ENCODE measurements around the gene TLR6. TPM values are rescaled to one million over a fixed set of nuclear protein-coding genes. Genes with fewer than 3 reads are reported as not detected.

Gene TLR6
- total RNA-seq, 1 experiment from 2014 or later: 0.68 TPM

GRCh38 chr4:38867478-38868058 is 11.0 kb upstream of the TLR6 start, which contains the start of gene FAM114A1:
TSS of gene FAM114A1 (plus strand) at chr4:38867806. CDS start at chr4:38878079, 10,273 bp downstream.
- DNase-seq: peak; percentile 68
- no TSS peak for BruUV-seq (replicated peaks)
- CTCF ChIA-PET: no interaction called here
- Mint-ChIP-seq H3K36me3 (ENCODE audit: insufficient read depth, unreplicated experiment) (peaks cover 18% of the 10 kb centered on the region), H3K4me1 (ENCODE audit: low read depth, unreplicated experiment) (peaks cover 12% of the 10 kb centered on the region), H3K27me3 (ENCODE audit: unreplicated experiment) (no peaks in the 10 kb centered on the region), H3K9me3 (ENCODE audit: low read depth, unreplicated experiment) (no peaks in the 10 kb centered on the region), H3K27ac (ENCODE audit: unreplicated experiment) (no peak within 1 kb of the TSS), H3K4me3 (ENCODE audit: low read depth, unreplicated experiment) (peak within 1 kb of the TSS; percentile 68)
- intact Hi-C loops (cut with micrococcal nuclease; ENCODE audit: unreplicated experiment): no loop called here
- TF ChIP-seq CTCF (IDR thresholded peaks at IDR 0.05; ENCODE audit: unreplicated experiment): no peak

- no peak for DNase-seq
- CTCF ChIA-PET: no interaction called here
- H3K27ac Mint-ChIP-seq (ENCODE audit: unreplicated experiment): no peak overlapping the region
- intact Hi-C loops (cut with micrococcal nuclease; ENCODE audit: unreplicated experiment): no loop called here
- H3K9me3 Mint-ChIP-seq (ENCODE audit: low read depth, unreplicated experiment): no peaks in the 10 kb centered on the region
- H3K4me3 Mint-ChIP-seq (ENCODE audit: low read depth, unreplicated experiment): peak overlapping the region; percentile 68
- peaks cover 12% of the 10 kb centered on the region for H3K4me1 Mint-ChIP-seq (ENCODE audit: low read depth, unreplicated experiment)
- H3K27me3 Mint-ChIP-seq (ENCODE audit: unreplicated experiment): no peaks in the 10 kb centered on the region
- H3K36me3 Mint-ChIP-seq (ENCODE audit: insufficient read depth, unreplicated experiment): peaks cover 18% of the 10 kb centered on the region
- TF ChIP-seq CTCF (IDR thresholded peaks at IDR 0.05; ENCODE audit: unreplicated experiment): no peak
- BruUV-seq (replicated peaks): no TSS peak
Measured at GRCh38 chr4:38866973-38867477, 10.4 kb upstream of the TLR6 start.

GRCh38 chr4:38865445-38865844 is 8.8 kb upstream of the TLR6 start:
- no peak overlapping the region for H3K27ac Mint-ChIP-seq (ENCODE audit: unreplicated experiment)
- BruUV-seq (replicated peaks): no TSS peak
- intact Hi-C loops (cut with micrococcal nuclease; ENCODE audit: unreplicated experiment): no loop called here
- peaks cover 12% of the 10 kb centered on the region for H3K4me1 Mint-ChIP-seq (ENCODE audit: low read depth, unreplicated experiment)
- H3K9me3 Mint-ChIP-seq (ENCODE audit: low read depth, unreplicated experiment): no peaks in the 10 kb centered on the region
- TF ChIP-seq CTCF (IDR thresholded peaks at IDR 0.05; ENCODE audit: unreplicated experiment): no peak
- H3K27me3 Mint-ChIP-seq (ENCODE audit: unreplicated experiment): no peaks in the 10 kb centered on the region
- H3K36me3 Mint-ChIP-seq (ENCODE audit: insufficient read depth, unreplicated experiment): peaks cover 15% of the 10 kb centered on the region
- no peak for DNase-seq
- no peak overlapping the region for H3K4me3 Mint-ChIP-seq (ENCODE audit: low read depth, unreplicated experiment)
- CTCF ChIA-PET: no interaction called here

- CTCF ChIA-PET: interaction anchor here (0.9 kb wide), 1 partner anchor 102 kb away, joined by 4 read pairs; no protein-coding TSS in a partner anchor
- peaks cover 17% of the 10 kb centered on the region for H3K4me1 Mint-ChIP-seq (ENCODE audit: low read depth, unreplicated experiment)
- no peaks in the 10 kb centered on the region for H3K27me3 Mint-ChIP-seq (ENCODE audit: unreplicated experiment)
- H3K9me3 Mint-ChIP-seq (ENCODE audit: low read depth, unreplicated experiment): no peaks in the 10 kb centered on the region
- intact Hi-C loops (cut with micrococcal nuclease; ENCODE audit: unreplicated experiment): no loop called here
- TF ChIP-seq CTCF (IDR thresholded peaks at IDR 0.05; ENCODE audit: unreplicated experiment): no peak
- BruUV-seq (replicated peaks): no TSS peak
- H3K27ac Mint-ChIP-seq (ENCODE audit: unreplicated experiment): no peak overlapping the region
- no peak for DNase-seq
- no peaks in the 10 kb centered on the region for H3K36me3 Mint-ChIP-seq (ENCODE audit: insufficient read depth, unreplicated experiment)
- no peak overlapping the region for H3K4me3 Mint-ChIP-seq (ENCODE audit: low read depth, unreplicated experiment)
Measured at GRCh38 chr4:38861791-38862190, 5.2 kb upstream of the TLR6 start.

All from Calu3 (cell line).